Skeletal muscle satellite cell (primary cell): ENCODE results near the gene DDX41.

Experiments used
- H3K27me3 ChIP-seq: 2 replicates; pipeline ENCODE4 v1.7.0; 2013; ENCODE audit warnings: low read length; ENCODE audit not compliant: control insufficient read depth, insufficient read depth
- H3K36me3 ChIP-seq: 2 replicates; pipeline ENCODE4 v1.7.0; 2013; ENCODE audit warnings: mild to moderate bottlenecking, control low read depth, low read length; ENCODE audit not compliant: insufficient read depth
- H3K4me1 ChIP-seq: 2 replicates; pipeline ENCODE4 v1.7.0; 2013; ENCODE audit warnings: low read length; ENCODE audit not compliant: control insufficient read depth, insufficient read depth
- H3K4me2 ChIP-seq: 2 replicates; pipeline ENCODE4 v1.7.0; 2013; ENCODE audit warnings: mild to moderate bottlenecking, low read length
- H3K4me3 ChIP-seq: 2 replicates; pipeline ENCODE4 v1.7.0; 2013; ENCODE audit warnings: low read length
- H3K9ac ChIP-seq: 2 replicates; pipeline ENCODE4 v1.7.0; 2013; ENCODE audit warnings: mild to moderate bottlenecking, low read depth, low read length, moderate library complexity
- H3K9me3 ChIP-seq: replicated peaks from 2 replicates; pipeline ENCODE4 v1.7.0; 2013; ENCODE audit warnings: mild to moderate bottlenecking, control low read depth, low read length

The DDX41 gene

DNA sequence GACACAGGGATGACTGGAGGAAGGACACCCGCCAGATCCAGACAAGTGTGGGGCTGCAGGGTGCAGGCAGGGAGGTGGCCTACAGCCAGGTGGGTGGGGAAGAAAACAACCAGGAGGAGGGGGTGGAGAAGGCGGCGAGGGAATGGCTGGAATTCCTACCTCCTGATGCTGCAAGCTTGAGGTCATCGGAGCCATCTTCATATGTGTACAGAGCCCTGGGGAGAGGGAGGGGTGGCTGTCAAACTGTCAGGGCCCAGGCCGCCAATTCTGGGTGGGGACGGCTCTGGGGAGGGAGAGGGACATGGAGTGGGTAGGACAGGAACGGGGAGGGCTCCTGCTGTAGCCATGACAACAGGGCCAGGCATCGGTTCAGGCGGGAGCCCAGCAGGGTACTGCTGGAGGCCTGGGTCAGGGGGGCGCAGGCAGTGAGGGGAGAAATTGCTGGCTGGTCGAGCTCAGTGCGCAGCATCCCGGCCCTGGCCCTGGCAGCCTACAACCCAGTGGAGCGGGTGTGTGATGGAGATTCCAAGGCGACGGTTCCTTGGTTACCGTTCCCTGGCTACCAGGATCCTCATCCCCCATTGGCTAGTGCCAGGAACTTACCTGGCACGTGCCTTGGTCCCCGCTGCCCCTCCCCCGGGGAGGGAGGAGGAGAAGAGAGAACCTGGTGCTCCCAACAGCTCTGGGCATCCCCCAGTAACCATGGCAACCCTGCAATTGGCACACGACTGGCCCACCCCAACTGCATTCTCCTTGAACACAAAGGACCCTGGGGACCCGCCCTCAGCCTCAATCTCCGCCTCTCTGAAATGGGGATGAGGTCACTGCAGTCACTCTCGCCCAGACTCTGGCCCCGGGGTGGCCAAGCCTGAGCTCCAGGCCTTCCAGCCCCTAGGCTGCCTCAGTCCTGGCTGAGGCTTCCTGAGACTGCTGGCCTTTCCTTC, 47.8 kb downstream of the DDX41 start:
- Histone ChIP-seq H3K4me2 (no peak overlapping the region), H3K4me1 (peaks cover 40% of the 10 kb centered on the region), H3K9me3 (peaks cover 4% of the 10 kb centered on the region), H3K4me3 (no peak overlapping the region), H3K27me3 (no peaks in the 10 kb centered on the region), H3K9ac (no peak overlapping the region), H3K36me3 (peaks cover 44% of the 10 kb centered on the region)

DNA sequence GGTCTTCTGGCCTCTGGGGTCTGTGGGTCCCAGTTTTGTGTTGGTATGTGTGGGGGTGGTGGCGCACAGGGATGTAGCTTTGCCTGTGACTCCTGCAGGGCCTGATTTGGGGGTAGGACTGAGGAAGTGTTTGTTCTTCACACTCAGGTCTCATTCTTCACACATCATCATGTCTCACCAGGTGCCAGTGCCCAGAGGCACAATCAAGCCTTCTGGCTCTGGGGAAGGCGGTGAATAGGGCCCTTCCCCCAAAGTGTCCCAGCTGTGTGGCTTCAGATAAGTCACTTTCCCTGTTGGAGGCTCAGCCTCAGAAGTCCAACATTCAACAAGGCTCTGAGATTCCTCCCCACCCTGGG, 48.5 kb downstream of the DDX41 start:
- Histone ChIP-seq H3K4me1 (peaks cover 40% of the 10 kb centered on the region), H3K9ac (no peak overlapping the region), H3K9me3 (peaks cover 4% of the 10 kb centered on the region), H3K36me3 (peaks cover 49% of the 10 kb centered on the region), H3K4me2 (no peak overlapping the region), H3K4me3 (no peak overlapping the region), H3K27me3 (no peaks in the 10 kb centered on the region)

DNA sequence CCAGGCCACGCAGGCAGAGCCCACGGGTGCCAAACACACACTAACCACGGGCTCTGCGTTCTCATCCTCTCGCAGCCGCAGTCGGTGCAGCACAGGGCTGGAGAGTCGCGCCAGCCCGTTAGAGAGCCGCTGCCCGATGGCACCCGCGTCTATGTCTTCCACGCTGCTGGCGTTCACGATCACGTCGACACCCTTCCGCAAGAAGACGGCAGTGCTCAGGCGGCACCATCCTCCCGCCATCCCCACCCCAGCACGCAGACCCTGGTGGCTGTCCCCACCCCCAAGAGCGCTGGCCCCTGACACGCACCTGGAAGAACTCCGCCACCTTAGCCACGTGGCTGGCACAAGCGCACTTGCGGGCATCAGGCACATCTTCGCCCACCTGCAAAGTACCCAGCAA, 49.3 kb downstream of the DDX41 start:
- Histone ChIP-seq H3K27me3 (no peaks in the 10 kb centered on the region), H3K9me3 (peaks cover 4% of the 10 kb centered on the region), H3K4me3 (no peak overlapping the region), H3K9ac (no peak overlapping the region), H3K4me2 (no peak overlapping the region), H3K4me1 (peaks cover 40% of the 10 kb centered on the region), H3K36me3 (peaks cover 55% of the 10 kb centered on the region)

DNA sequence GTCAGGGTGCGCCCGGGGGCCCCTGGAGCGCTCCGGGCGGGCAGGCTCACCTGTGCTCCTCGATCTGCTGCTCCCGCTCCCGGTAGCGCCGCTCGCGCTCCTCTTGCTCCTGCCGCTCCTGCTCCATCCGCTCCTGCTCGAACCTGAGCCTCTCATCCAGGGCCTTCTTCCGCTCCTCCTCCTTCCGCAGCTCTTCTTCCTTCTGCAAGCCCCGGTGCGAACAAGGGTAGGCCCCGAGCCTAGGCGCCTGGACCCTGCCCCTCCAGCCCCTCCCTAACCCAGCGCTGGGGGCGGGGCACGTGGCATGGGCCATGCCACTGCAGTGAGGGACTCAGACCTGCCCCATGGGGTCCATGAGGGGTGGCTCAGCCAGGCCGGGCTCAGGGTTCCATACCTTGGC, 49.9 kb downstream of the DDX41 start:
- peaks cover 35% of the 10 kb centered on the region for H3K4me1 ChIP-seq
- no peak overlapping the region for H3K4me2 ChIP-seq
- no peak overlapping the region for H3K4me3 ChIP-seq
- H3K36me3 ChIP-seq, result peaks cover 59% of the 10 kb centered on the region
- H3K9me3 ChIP-seq, result peaks cover 4% of the 10 kb centered on the region
- no peak overlapping the region for H3K9ac ChIP-seq
- no peaks in the 10 kb centered on the region for H3K27me3 ChIP-seq

DNA sequence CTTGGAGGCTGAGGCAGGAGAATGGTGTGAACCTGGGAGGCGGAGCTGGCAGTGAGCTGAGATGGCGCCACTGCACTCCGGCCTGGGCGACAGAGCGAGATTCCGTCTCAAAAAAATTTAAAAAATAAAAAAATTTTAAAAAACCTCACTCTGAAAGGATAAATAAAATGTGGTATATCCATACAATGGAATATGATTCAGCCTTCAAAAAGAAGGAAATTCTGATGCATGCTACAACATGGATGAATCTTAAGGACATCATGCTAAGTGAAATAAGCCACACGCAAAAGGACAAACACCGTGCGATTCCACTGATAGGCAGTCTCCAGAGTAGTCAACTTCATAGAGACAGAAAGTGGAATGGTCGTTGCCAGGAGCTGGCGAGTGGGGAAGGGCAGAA, 51.7 kb downstream of the DDX41 start:
- Histone ChIP-seq H3K9me3 (peaks cover 4% of the 10 kb centered on the region), H3K36me3 (peaks cover 62% of the 10 kb centered on the region), H3K27me3 (no peaks in the 10 kb centered on the region)

DNA sequence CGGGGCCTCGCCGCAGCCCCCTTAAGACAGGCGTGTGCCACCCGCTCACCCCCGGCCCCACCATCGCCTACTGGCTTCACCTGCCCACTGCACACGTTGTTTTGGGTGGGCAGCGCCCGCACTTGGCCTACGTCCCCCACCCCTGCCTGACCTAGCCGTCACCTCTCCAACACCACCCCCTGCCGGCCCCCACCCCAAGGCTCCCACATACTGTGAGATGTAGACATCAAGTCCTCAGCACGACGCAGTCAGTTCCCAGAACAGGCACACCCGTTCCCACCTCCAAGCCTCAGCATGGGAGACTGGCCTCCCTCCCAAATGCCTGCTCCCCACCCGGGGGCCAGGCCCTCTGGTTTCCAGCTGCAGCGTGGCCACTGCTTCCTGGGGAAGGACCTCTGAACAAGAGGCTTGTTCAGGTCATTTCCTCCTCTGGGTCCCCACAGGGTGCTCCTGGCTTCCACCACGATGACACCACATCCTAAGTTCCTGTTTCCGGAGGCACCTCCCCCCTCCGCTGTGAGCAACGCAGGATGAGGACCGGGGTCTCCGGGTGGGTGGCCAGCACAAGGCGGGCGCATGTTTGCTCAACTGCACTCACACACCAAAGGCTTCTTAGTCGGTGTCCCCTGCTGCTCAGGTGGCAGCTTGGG, 54.6 kb downstream of the DDX41 start:
- H3K4me2 ChIP-seq, result no peak overlapping the region
- H3K4me1 ChIP-seq, result peaks cover 3% of the 10 kb centered on the region
- H3K27me3 ChIP-seq, result no peaks in the 10 kb centered on the region
- no peak overlapping the region for H3K9ac ChIP-seq
- peaks cover 4% of the 10 kb centered on the region for H3K9me3 ChIP-seq
- no peak overlapping the region for H3K4me3 ChIP-seq
- H3K36me3 ChIP-seq, result peaks cover 70% of the 10 kb centered on the region

More for the DNA sequence above, 51.7 kb downstream of the DDX41 start:
- no peak overlapping the region for H3K4me2 ChIP-seq
- no peak overlapping the region for H3K4me3 ChIP-seq
- peaks cover 17% of the 10 kb centered on the region for H3K4me1 ChIP-seq
- no peak overlapping the region for H3K9ac ChIP-seq
